Stimulated activated CD4-positive, alpha-beta T cell treated with anti-CD3 and anti-CD28 coated beads, Interleukin-4, amount 100 ng/mL, for 4 hours (primary cell): ENCODE measurements around the gene SPSB3.
"Not testable (repeated sequence)": the region's sequence is repeated elsewhere in the genome, so short reads cannot be mapped to it uniquely, and the experiment has no call there.

Experiments
- DNase-seq, 2 experiments: peaks; one replicate each; pipeline ENCODE4 v3.0.0-alpha.2; 2020

The SPSB3 gene

DNA sequence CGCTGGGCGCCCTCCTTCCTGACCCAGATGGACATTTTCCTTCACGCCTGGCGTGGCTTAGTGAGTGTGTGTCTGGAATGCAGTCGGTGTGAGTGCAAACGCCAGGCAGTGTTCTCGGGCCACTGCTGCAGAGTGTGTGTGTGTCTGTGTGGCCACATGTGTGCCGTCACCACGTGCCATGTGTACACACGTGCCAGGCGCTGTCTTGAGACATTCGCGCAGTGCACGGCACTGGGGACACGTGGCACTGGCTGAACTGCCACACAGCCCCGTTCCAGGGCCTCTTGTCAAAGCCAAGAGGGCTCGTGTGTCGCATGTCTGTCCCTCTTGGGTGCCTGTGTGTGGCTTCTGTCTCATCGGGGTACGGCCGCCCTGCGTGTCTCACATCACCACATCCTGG lies 47.6 kb downstream of the SPSB3 start:
- DNase-seq, result no peak

- no peak for DNase-seq
Observed at GRCh38 chr16:1734123-1734522, 48.2 kb downstream of the SPSB3 start.

- DNase-seq, result not testable (repeated sequence)
Observed at GRCh38 chr16:1732551-1732987, 49.8 kb downstream of the SPSB3 start.

DNA sequence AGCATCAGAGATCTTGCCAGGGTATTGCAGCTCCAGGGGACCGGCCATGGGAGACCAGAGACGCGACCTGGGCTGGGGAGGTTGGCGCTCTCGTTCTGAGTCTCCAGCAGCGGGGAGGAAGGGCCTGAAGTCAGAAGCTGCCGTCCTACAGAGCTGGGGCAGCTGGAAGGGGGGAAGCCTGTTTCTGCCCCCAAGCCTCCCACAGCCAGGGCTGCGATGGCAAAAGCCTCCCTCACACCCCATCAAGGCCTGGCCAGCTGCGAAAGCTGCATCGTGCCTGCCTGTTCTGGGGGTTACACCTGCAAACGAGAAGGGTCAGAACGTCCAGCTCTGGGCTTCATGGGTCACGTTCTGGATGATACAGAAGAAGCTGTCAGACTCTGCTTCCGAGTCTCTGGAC lies 50.3 kb downstream of the SPSB3 start:
- DNase-seq, result no peak

DNA sequence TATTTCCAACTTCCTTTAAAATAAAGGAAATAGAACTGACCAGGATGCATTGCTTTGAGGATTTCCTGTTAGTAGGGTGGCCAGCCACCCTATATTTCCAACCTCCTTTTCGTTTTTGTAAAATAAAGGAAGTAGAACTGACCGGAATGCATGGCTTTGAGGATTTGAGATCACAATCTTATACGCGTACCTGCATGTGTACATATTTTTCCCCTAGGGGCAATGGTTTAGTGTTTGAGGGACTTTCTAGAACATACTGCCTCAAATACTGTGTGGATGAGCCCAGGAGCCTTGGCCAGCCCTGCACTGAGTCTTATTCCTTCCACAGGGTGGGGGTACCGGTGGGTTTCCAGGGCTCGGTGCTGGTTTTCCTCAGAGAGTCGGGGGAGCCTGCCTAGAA lies 50.8 kb downstream of the SPSB3 start:
- no peak for DNase-seq

DNA sequence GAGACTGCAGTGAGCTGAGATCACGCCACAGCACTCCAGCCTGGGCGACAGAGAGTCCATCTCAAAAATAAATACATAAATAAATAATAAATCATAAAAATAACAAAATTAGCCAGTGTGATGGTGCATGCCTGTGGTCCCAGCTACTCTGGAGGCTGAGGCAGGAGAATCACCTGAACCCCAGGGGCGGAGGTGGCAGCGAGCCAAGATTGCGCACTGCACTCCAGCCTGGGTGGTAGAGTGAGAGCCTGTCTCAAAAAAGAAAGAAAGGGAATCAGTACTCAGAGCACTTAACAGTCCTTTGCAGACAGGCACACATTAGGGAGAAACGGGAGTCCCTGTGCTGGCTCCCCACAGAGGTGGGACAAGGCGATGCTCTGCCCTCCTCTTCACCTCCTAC lies 51.3 kb downstream of the SPSB3 start:
- DNase-seq, result no peak

GRCh38 chr16:1729445-1729844 lies 52.9 kb downstream of the SPSB3 start:
- no peak for DNase-seq

DNA sequence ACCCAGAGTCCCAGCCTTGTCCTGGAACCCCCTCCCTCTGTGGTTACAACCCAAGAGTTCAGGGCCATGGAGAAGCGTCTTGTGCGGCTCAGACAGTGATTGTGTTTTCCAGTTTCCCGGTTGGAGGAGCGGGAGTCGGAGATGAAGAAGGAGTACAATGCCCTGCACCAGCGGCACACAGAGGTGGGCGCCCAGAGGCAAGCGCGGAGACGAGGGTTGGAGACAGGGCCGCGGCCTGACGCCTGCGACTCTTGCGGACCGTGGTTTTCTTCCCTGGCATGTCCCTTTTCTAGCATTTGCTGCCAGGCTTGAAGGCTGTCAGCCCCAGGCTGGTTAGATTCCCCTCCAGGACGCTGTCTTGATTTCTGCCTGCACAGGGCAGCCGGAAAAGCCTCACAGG lies 53.3 kb downstream of the SPSB3 start:
- DNase-seq, result no peak

- no peak for DNase-seq
Observed at GRCh38 chr16:1727651-1728624, 54.4 kb downstream of the SPSB3 start.
